Lower lobe of right lung (tissue), 2 donors: Measurements from ENCODE around the gene CABLES2. TPM values are rescaled to one million over a fixed set of nuclear protein-coding genes. Genes with fewer than 3 reads are reported as not detected.

ENCODE experiments used
- ATAC-seq, 2 donors: fragments of 200-7000 bp; cut with Tn5 transposase; one replicate each; pipeline ENCODE4 v1.9.1; 2020 to 2022; ENCODE audit warnings: mild to moderate bottlenecking in 2 of 2, moderate library complexity in 2 of 2
- DNase-seq: peaks from one replicate; pipeline ENCODE4 v3.0.0-alpha.2; 2020
- H3K27ac ChIP-seq: fragments of 200-600 bp; one replicate; pipeline ENCODE4 v1.8.0; 2022
- H3K27me3 ChIP-seq: fragments of 200-600 bp; one replicate; pipeline ENCODE4 v1.8.0; 2022; ENCODE audit warnings: low read depth
- H3K36me3 ChIP-seq: fragments of 200-600 bp; one replicate; pipeline ENCODE4 v1.8.0; 2022; ENCODE audit warnings: mild to moderate bottlenecking
- H3K4me1 ChIP-seq: fragments of 200-600 bp; one replicate; pipeline ENCODE4 v1.8.0; 2022
- H3K4me3 ChIP-seq: fragments of 200-600 bp; one replicate; pipeline ENCODE4 v1.8.0; 2022; ENCODE audit warnings: mild to moderate bottlenecking
- H3K9me3 ChIP-seq: fragments of 200-600 bp; one replicate; pipeline ENCODE4 v1.8.0; 2022
- CTCF ChIP-seq: fragments of 200-600 bp; IDR thresholded peaks from one replicate; pipeline ENCODE4 v1.8.0; 2022; ENCODE audit warnings: antibody characterized with exemption, mild to moderate bottlenecking
- intact Hi-C: fragments of 100-400 bp; cut with DNase I; formaldehyde crosslinking; loops from one replicate; pipeline ENCODE4 v1.11.0; 2022
- total RNA-seq: library from RNA; stranded (reverse); fragmentation: NEBNext Ultra II Directional; extraction: Animal tissue kit (Norgen Biotek cat#: 25700); gene quantifications from one replicate; pipeline ENCODE4 v1.2.1, GENCODE V29; 2021
- donor health status: DM: no; HTN: yes; CAD: no; lungs with severe emphysema.

CABLES2 gene
- total RNA-seq, 1 donor from 2014 or later: 4.5 TPM

GRCh38 chr20:62402456-62403150 lies 4.5 kb downstream of the CABLES2 start:
- H3K4me3 ChIP-seq: no peak overlapping the region
- intact Hi-C loops: no loop called here

GRCh38 chr20:62401331-62401779 lies 5.7 kb downstream of the CABLES2 start:
- intact Hi-C loops: no loop called here
- no peak for DNase-seq
- no peaks in the 10 kb centered on the region for H3K9me3 ChIP-seq
- H3K36me3 ChIP-seq: peaks cover 10% of the 10 kb centered on the region
- H3K4me3 ChIP-seq: no peak overlapping the region
- H3K27me3 ChIP-seq: no peaks in the 10 kb centered on the region
- peaks cover 13% of the 10 kb centered on the region for H3K4me1 ChIP-seq
- ATAC-seq: no peak
- TF ChIP-seq CTCF: no peak
- no peak overlapping the region for H3K27ac ChIP-seq

More at GRCh38 chr20:62402456-62403150, 4.5 kb downstream of the CABLES2 start:
- no peak for ATAC-seq
- Histone ChIP-seq H3K27ac (no peak overlapping the region), H3K4me1 (peaks cover 19% of the 10 kb centered on the region), H3K9me3 (no peaks in the 10 kb centered on the region), H3K36me3 (peaks cover 10% of the 10 kb centered on the region), H3K27me3 (no peaks in the 10 kb centered on the region)
- no peak for TF ChIP-seq CTCF
- DNase-seq: no peak

GRCh38 chr20:62400541-62400940 lies 6.5 kb downstream of the CABLES2 start:
- Histone ChIP-seq H3K27me3 (no peaks in the 10 kb centered on the region), H3K9me3 (no peaks in the 10 kb centered on the region), H3K4me1 (peaks cover 5% of the 10 kb centered on the region), H3K4me3 (no peak overlapping the region), H3K27ac (no peak overlapping the region), H3K36me3 (peaks cover 10% of the 10 kb centered on the region)
- DNase-seq: no peak
- no peak for TF ChIP-seq CTCF
- no peak for ATAC-seq
- intact Hi-C loops: no loop called here

GRCh38 chr20:62400021-62400420 lies 7.1 kb downstream of the CABLES2 start:
- TF ChIP-seq CTCF: no peak
- no peak for DNase-seq
- intact Hi-C loops: no loop called here
- Histone ChIP-seq H3K9me3 (no peaks in the 10 kb centered on the region), H3K4me1 (no peaks in the 10 kb centered on the region), H3K27ac (no peak overlapping the region), H3K4me3 (no peak overlapping the region), H3K27me3 (no peaks in the 10 kb centered on the region), H3K36me3 (peaks cover 10% of the 10 kb centered on the region)
- no peak for ATAC-seq

- intact Hi-C loops: no loop called here
- Histone ChIP-seq H3K27ac (no peak overlapping the region), H3K9me3 (no peaks in the 10 kb centered on the region), H3K27me3 (no peaks in the 10 kb centered on the region), H3K4me1 (no peaks in the 10 kb centered on the region), H3K36me3 (peaks cover 17% of the 10 kb centered on the region), H3K4me3 (no peak overlapping the region)
- TF ChIP-seq CTCF: no peak
- ATAC-seq (no peak), DNase-seq (no peak)
Observed at GRCh38 chr20:62398120-62398821, 8.8 kb downstream of the CABLES2 start.
